Neural cell (in vitro differentiated cells): Measurements from ENCODE around the gene ASIC3. TPM values are rescaled to one million over a fixed set of nuclear protein-coding genes. Genes with fewer than 3 reads are reported as not detected.

Experiments
- H2AFZ ChIP-seq: fragments of 200-600, 300-800 bp; sonication (generic), shearing (Covaris generic); 2 replicates; pipeline ENCODE4 v1.6.0; 2014; ENCODE audit warnings: low read depth, mild to moderate bottlenecking, antibody characterized with exemption, low read length, moderate library complexity
- H3F3A ChIP-seq: fragments of 200-600 bp; shearing (Covaris generic); 2 replicates; pipeline ENCODE4 v1.6.1; 2016; ENCODE audit warnings: mild to moderate bottlenecking, moderate library complexity, mixed read lengths, antibody characterized with exemption, low read length; ENCODE audit not compliant: insufficient read depth, poor library complexity, severe bottlenecking
- H3K27ac ChIP-seq: fragments of 200-600, 300-800 bp; sonication (generic), shearing (Covaris generic); 2 replicates; pipeline ENCODE4 v1.5.1; 2014; ENCODE audit warnings: mild to moderate bottlenecking, low read length, moderate library complexity
- H3K27me3 ChIP-seq: fragments of 300-800, 200-600 bp; sonication (generic), shearing (Covaris generic); 2 replicates; pipeline ENCODE4 v1.6.0; 2014; ENCODE audit warnings: mild to moderate bottlenecking, low read depth, low read length, moderate library complexity; ENCODE audit not compliant: insufficient read depth
- H3K36me3 ChIP-seq: fragments of 300-800, 200-600 bp; sonication (generic), shearing (Covaris generic); 2 replicates; pipeline ENCODE4 v1.5.1; 2014; ENCODE audit warnings: mild to moderate bottlenecking, antibody characterized with exemption, low read length, moderate library complexity; ENCODE audit not compliant: insufficient read depth
- H3K4me2 ChIP-seq: fragments of 300-800, 200-600 bp; sonication (generic), shearing (Covaris generic); 2 replicates; pipeline ENCODE4 v1.6.0; 2014; ENCODE audit warnings: mild to moderate bottlenecking, low read length
- H3K4me3 ChIP-seq: fragments of 300-800, 200-600 bp; sonication (generic), shearing (Covaris generic); 2 replicates; pipeline ENCODE4 v1.5.1; 2014; ENCODE audit warnings: mild to moderate bottlenecking, low read length, moderate library complexity
- H3K79me2 ChIP-seq: fragments of 200-600 bp; shearing (Covaris generic); replicated peaks from 2 replicates; pipeline ENCODE4 v1.6.0; 2014; ENCODE audit warnings: mild to moderate bottlenecking, low read length, moderate library complexity; ENCODE audit not compliant: insufficient read depth
- H3K9ac ChIP-seq: fragments of 300-800, 200-600 bp; sonication (generic), shearing (Covaris generic); 2 replicates; pipeline ENCODE4 v1.6.1; 2016; ENCODE audit warnings: mild to moderate bottlenecking, low read length, mixed read lengths
- H3K9me2 ChIP-seq: fragments of 200-600 bp; shearing (Covaris generic); 2 replicates; pipeline ENCODE4 v1.6.1; 2016; ENCODE audit warnings: mild to moderate bottlenecking, low read length, mixed read lengths; ENCODE audit not compliant: insufficient read depth
- H3K9me3 ChIP-seq: fragments of 200-600, 300-800 bp; sonication (generic), shearing (Covaris generic); 2 replicates; pipeline ENCODE4 v1.6.1; 2016; ENCODE audit warnings: mild to moderate bottlenecking, mixed run types, low read length, moderate library complexity, mixed read lengths
- H4K20me1 ChIP-seq: fragments of 200-600 bp; shearing (Covaris generic); 2 replicates; pipeline ENCODE4 v1.6.1; 2016; ENCODE audit warnings: mild to moderate bottlenecking, mixed run types; ENCODE audit not compliant: insufficient read depth
- EP300 ChIP-seq: fragments of 450-650 bp; conservative IDR thresholded peaks from 2 replicates; pipeline ENCODE4 v1.6.1; 2014; ENCODE audit warnings: antibody characterized with exemption, mild to moderate bottlenecking, moderate library complexity; ENCODE audit not compliant: poor library complexity, severe bottlenecking
- EZH2 ChIP-seq: fragments of 200-600, 300-800 bp; shearing (Covaris generic), sonication (generic); IDR thresholded peaks from 2 replicates; pipeline ENCODE4 v1.6.1; 2014; ENCODE audit warnings: antibody characterized with exemption, low read length, borderline replicate concordance, mild to moderate bottlenecking; ENCODE audit not compliant: insufficient read depth, poor library complexity, severe bottlenecking
- MXI1 ChIP-seq: fragments of 450-650 bp; conservative IDR thresholded peaks from 2 replicates; pipeline ENCODE4 v1.6.1; 2014; ENCODE audit warnings: antibody characterized with exemption, mild to moderate bottlenecking; ENCODE audit not compliant: poor library complexity, severe bottlenecking
- POLR2AphosphoS5 ChIP-seq: IDR thresholded peaks from 2 replicates; pipeline ENCODE4 v1.6.1; 2012
- RAD21 ChIP-seq: fragments of 450-650 bp; conservative IDR thresholded peaks from 2 replicates; pipeline ENCODE4 v1.6.1; 2014; ENCODE audit warnings: antibody characterized with exemption, mild to moderate bottlenecking, moderate library complexity
- SMC3 ChIP-seq: fragments of 450-650 bp; conservative IDR thresholded peaks from 2 replicates; pipeline ENCODE4 v1.6.1; 2014; ENCODE audit warnings: antibody characterized with exemption, mild to moderate bottlenecking, moderate library complexity; ENCODE audit not compliant: poor library complexity
- TAF1 ChIP-seq: IDR thresholded peaks from 2 replicates; pipeline ENCODE4 v1.6.1; 2012; ENCODE audit warnings: low read depth
- polyA plus RNA-seq: library from polyadenylated mRNA; depleted of rRNA; stranded (reverse); fragments of >200 nt; gene quantifications from 2 replicates; pipeline ENCODE4 v1.2.3, GENCODE V29; 2014
- TF ChIP-seq, protein P1 (sequence below): fragments of 450-650 bp; IDR thresholded peaks from 2 replicates; pipeline ENCODE4 v1.5.1; 2014; ENCODE audit warnings: antibody characterized with exemption, mild to moderate bottlenecking, moderate library complexity; ENCODE audit not compliant: poor library complexity, severe bottlenecking
- TF ChIP-seq, protein P2 (sequence below): IDR thresholded peaks from 2 replicates; pipeline ENCODE4 v1.6.1; 2012; ENCODE audit warnings: borderline replicate concordance

ASIC3 gene
- polyA plus RNA-seq, 1 donor from 2014 or later, result 3.3 TPM

DNA sequence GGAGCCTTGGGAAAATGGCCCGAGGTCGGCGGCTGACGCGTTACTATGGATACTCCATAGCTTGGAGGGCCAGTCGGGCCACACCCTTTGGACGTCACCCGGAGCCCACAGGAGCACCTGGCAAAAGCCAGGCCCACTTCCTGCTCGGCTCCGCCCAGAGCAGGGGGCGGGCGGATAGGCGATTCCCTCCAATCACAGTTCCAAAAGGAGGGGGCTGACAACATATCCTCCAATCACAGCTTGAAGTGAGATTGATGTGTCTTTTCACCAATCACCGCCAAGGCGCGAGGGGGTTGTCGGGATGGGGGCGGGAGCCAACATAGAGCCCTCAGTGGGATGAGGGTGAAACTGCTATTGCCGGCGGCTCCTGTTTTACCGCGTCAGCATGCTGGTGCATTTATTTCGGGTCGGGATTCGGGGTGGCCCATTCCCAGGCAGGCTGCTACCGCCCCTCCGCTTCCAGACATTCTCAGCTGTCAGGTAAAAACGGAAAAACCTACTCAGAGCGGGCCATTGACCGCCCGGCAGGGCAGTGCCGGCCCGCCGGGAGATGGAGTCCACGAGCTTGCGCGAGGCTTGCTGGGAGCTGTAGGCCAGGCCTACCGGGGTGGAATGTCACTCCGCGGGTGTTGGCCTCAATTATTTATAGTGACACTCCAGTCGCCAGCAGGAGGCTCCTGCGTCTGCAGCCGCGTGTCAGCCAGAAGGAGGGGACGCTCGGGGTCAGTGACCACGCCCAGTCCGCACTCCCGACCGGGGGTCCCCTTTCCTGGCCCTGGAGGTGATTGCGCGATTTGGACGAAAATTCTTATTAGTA is 20.0 kb upstream of the ASIC3 start, which contains the start of gene ABCB8:
Gene ABCB8, plus strand, starts transcription at position 320 of the 817 bp plus-strand sequence. Its CDS starts 66 bp downstream, at position 386.
- Histone ChIP-seq H3K4me2 (peak within 1 kb of the TSS; percentile 67), H3K9me2 (no peaks in the 10 kb centered on the region), H3F3A (no peaks in the 10 kb centered on the region), H3K79me2 (peaks cover 3% of the 10 kb centered on the region), H3K9ac (peak within 1 kb of the TSS; percentile 81), H3K36me3 (no peaks in the 10 kb centered on the region), H3K4me3 (peak within 1 kb of the TSS; percentile 78), H3K27me3 (no peaks in the 10 kb centered on the region), H3K9me3 (no peaks in the 10 kb centered on the region), H2AFZ (peak within 1 kb of the TSS; percentile 68), H3K27ac (peak within 1 kb of the TSS; percentile 87), H4K20me1 (no peaks in the 10 kb centered on the region)
- TF ChIP-seq EP300 (peak; percentile 33), MXI1 (peak; percentile 92), POLR2AphosphoS5 (peak; percentile 89), TAF1 (no peak), EZH2 (no peak), RAD21 (no peak), SMC3 (peak; percentile 60)
- TF ChIP-seq, protein P1, sequence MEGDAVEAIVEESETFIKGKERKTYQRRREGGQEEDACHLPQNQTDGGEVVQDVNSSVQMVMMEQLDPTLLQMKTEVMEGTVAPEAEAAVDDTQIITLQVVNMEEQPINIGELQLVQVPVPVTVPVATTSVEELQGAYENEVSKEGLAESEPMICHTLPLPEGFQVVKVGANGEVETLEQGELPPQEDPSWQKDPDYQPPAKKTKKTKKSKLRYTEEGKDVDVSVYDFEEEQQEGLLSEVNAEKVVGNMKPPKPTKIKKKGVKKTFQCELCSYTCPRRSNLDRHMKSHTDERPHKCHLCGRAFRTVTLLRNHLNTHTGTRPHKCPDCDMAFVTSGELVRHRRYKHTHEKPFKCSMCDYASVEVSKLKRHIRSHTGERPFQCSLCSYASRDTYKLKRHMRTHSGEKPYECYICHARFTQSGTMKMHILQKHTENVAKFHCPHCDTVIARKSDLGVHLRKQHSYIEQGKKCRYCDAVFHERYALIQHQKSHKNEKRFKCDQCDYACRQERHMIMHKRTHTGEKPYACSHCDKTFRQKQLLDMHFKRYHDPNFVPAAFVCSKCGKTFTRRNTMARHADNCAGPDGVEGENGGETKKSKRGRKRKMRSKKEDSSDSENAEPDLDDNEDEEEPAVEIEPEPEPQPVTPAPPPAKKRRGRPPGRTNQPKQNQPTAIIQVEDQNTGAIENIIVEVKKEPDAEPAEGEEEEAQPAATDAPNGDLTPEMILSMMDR, result peak; percentile 67
- TF ChIP-seq, protein P2, sequence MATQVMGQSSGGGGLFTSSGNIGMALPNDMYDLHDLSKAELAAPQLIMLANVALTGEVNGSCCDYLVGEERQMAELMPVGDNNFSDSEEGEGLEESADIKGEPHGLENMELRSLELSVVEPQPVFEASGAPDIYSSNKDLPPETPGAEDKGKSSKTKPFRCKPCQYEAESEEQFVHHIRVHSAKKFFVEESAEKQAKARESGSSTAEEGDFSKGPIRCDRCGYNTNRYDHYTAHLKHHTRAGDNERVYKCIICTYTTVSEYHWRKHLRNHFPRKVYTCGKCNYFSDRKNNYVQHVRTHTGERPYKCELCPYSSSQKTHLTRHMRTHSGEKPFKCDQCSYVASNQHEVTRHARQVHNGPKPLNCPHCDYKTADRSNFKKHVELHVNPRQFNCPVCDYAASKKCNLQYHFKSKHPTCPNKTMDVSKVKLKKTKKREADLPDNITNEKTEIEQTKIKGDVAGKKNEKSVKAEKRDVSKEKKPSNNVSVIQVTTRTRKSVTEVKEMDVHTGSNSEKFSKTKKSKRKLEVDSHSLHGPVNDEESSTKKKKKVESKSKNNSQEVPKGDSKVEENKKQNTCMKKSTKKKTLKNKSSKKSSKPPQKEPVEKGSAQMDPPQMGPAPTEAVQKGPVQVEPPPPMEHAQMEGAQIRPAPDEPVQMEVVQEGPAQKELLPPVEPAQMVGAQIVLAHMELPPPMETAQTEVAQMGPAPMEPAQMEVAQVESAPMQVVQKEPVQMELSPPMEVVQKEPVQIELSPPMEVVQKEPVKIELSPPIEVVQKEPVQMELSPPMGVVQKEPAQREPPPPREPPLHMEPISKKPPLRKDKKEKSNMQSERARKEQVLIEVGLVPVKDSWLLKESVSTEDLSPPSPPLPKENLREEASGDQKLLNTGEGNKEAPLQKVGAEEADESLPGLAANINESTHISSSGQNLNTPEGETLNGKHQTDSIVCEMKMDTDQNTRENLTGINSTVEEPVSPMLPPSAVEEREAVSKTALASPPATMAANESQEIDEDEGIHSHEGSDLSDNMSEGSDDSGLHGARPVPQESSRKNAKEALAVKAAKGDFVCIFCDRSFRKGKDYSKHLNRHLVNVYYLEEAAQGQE, result peak; percentile 24

DNA sequence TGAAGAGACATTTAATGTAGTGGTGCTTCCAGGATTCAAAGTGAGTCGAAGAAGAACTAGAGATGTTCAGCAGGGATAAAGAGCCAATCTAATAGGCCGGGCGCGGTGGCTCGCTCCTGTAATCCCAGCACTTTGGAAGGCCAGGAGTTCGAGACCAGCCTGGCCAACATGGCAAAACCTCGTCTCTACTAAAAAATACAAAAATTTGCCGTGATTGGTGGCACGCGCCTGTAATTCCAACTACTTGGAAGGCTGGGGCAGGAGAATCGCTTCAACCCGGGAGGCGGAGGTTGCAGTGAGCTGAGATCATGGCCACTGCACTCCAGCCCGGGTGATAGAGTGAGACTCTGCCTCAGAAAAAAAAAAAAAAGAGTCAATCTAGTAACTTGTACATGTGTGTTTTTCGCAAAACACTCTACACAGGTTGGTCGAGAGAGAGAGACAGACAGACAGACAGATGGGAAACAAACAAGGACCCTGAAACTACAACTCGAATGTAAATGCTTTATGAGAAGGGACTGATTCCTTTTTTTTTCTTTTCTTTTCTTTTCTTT is 19.3 kb upstream of the ASIC3 start:
- H3K9me3 ChIP-seq, result no peaks in the 10 kb centered on the region
- no peaks in the 10 kb centered on the region for H3F3A ChIP-seq
- peak overlapping the region; percentile 87 for H3K27ac ChIP-seq
- H3K27me3 ChIP-seq, result no peaks in the 10 kb centered on the region
- peak overlapping the region; percentile 68 for H2AFZ ChIP-seq
- H4K20me1 ChIP-seq, result no peaks in the 10 kb centered on the region
- no peaks in the 10 kb centered on the region for H3K9me2 ChIP-seq
- H3K79me2 ChIP-seq, result peaks cover 3% of the 10 kb centered on the region
- H3K9ac ChIP-seq, result peak overlapping the region; percentile 81
- H3K36me3 ChIP-seq, result no peaks in the 10 kb centered on the region
- peak overlapping the region; percentile 22 for H3K4me2 ChIP-seq
- no peak for TF ChIP-seq TAF1
- TF ChIP-seq EP300, result no peak
- no peak for TF ChIP-seq EZH2
- TF ChIP-seq RAD21, result no peak
- TF ChIP-seq, protein P1, result no peak
- no peak for TF ChIP-seq SMC3
- peak overlapping the region; percentile 78 for H3K4me3 ChIP-seq
